ENCODE data around the gene ERC2. TPM values are rescaled to one million over a fixed set of nuclear protein-coding genes. Genes with fewer than 3 reads are reported as not detected.

ERC2 gene
- total and polyA plus RNA-seq, 11 donors = 0.16 to 3.8 (median 1.6) TPM

- no peaks in the 10 kb centered on the region for H3K4me1 ChIP-seq
- no peak overlapping the region for H3K27ac ChIP-seq
- H3K27me3 ChIP-seq = peaks cover 0 to 28% (median 0%) of the 10 kb centered on the region in 9 donors
- intact Hi-C loops (cut with DNase I) = loop anchor here in 8 of 10 donors (5.0 to 10.0 kb wide), 3 partner anchors 262 to 293 kb away; partner anchors contain the start of gene WNT5A (in 7 of the 8)
- TF ChIP-seq POLR2A (IDR thresholded peaks at IDR 0.05) (no peak), CTCF (IDR thresholded peaks at IDR 0.05) (no peak)
- H3K9me3 ChIP-seq = no peaks in the 10 kb centered on the region
- no peak overlapping the region for H3K4me3 ChIP-seq
- no peaks in the 10 kb centered on the region for H3K36me3 ChIP-seq
- no peak for ATAC-seq
- DNase-seq = no peak
- 93 to 100% (median 98%) methylated on average over 1 of the region's 1 CpG for WGBS, 4 donors
These were observed 719.2 kb downstream of the ERC2 start for GRCh38 chr3:55749036-55749435.

- TF ChIP-seq POLR2A (IDR thresholded peaks at IDR 0.05) (no peak), CTCF (IDR thresholded peaks at IDR 0.05) (peak; percentile 14 to 50 (median 34))
- DNase-seq (no peak), ATAC-seq (no peak)
- peaks cover 0 to 11% (median 0%) of the 10 kb centered on the region in 9 donors for H3K27me3 ChIP-seq
- H3K36me3 ChIP-seq = no peaks in the 10 kb centered on the region
- no peak overlapping the region for H3K27ac ChIP-seq
- intact Hi-C loops (cut with DNase I) = loop anchor here in 8 of 10 donors (5.0 to 10.0 kb wide), 3 partner anchors 260 to 295 kb away; partner anchors contain the start of gene WNT5A (in 7 of the 8)
- H3K4me1 ChIP-seq = no peaks in the 10 kb centered on the region
- H3K9me3 ChIP-seq = no peaks in the 10 kb centered on the region
- no peak overlapping the region for H3K4me3 ChIP-seq
These were observed 721.4 kb downstream of the ERC2 start for GRCh38 chr3:55746808-55747413.

GRCh38 chr3:55742832-55743136, 725.5 kb downstream of the ERC2 start:
- Histone ChIP-seq H3K27ac (no peak overlapping the region), H3K27me3 (peaks cover 0 to 11% (median 0%) of the 10 kb centered on the region in 9 donors), H3K9me3 (no peaks in the 10 kb centered on the region), H3K36me3 (no peaks in the 10 kb centered on the region), H3K4me1 (no peaks in the 10 kb centered on the region), H3K4me3 (no peak overlapping the region)
- 86 to 87% (median 86%) methylated on average over 2 of the region's 2 CpGs for WGBS, 4 donors
- DNase-seq (no peak), ATAC-seq (no peak)
- TF ChIP-seq CTCF (IDR thresholded peaks at IDR 0.05) = no peak
- TF ChIP-seq POLR2A (IDR thresholded peaks at IDR 0.05) = no peak
- intact Hi-C loops (cut with DNase I) = loop anchor here in 6 of 10 donors (10.0 kb wide), 1 partner anchor 258 kb away; the partner anchor contains the start of gene WNT5A (in 6 of the 6)

- Histone ChIP-seq H3K27ac (no peak overlapping the region), H3K4me3 (no peak overlapping the region), H3K27me3 (peaks cover 0 to 11% (median 0%) of the 10 kb centered on the region in 9 donors), H3K9me3 (no peaks in the 10 kb centered on the region), H3K36me3 (no peaks in the 10 kb centered on the region), H3K4me1 (no peaks in the 10 kb centered on the region)
- WGBS, 4 donors = 67 to 84% (median 78%) methylated on average over 4 of the region's 4 CpGs
- ATAC-seq = no peak
- TF ChIP-seq POLR2A (IDR thresholded peaks at IDR 0.05) = no peak
- no peak for DNase-seq
- intact Hi-C loops (cut with DNase I) = loop anchor here in 6 of 10 donors (10.0 kb wide), 1 partner anchor 257 kb away; the partner anchor contains the start of gene WNT5A (in 6 of the 6)
These were observed 726.0 kb downstream of the ERC2 start for GRCh38 chr3:55742022-55742831.

All from heart left ventricle (tissue), 16 donors.